Measurements from ENCODE around the gene EFNA2. TPM values are rescaled to one million over a fixed set of nuclear protein-coding genes. Genes with fewer than 3 reads are reported as not detected.

The EFNA2 gene
- total and polyA plus RNA-seq, 2 of the 4 experiments (the other 2 are of a cell fraction), result not detected

DNA sequence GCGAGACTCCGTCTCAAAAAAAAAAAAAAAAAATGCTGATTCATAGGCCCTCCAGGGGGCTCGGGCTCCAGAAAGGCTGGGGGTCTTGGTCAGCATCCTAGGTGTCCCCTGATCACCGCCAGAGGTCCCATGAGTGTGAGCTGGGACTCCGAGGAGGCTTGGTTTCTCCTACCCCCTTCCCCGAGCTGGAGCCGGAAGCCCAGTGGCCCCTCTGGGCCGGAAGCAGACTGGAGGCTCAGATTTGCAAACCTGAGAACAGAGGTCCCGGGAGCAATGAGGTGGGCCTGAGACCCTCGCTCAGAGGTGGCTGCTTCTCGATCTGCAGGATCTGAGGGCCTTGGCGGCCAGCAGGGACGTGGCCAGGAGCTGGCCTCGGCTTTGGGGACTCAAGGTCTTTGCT, 41.5 kb downstream of the EFNA2 start:
- Histone ChIP-seq H3K4me1 (ENCODE audit: control insufficient read depth, insufficient read depth, low read length) (peaks cover 2% of the 10 kb centered on the region; the same call in 1 of the 2 replicates), H2BK120ac (ENCODE audit: low read depth, low read length) (no peak overlapping the region), H3K4me3 (ENCODE audit: insufficient read depth, low read depth, low read length) (no peak overlapping the region), H2BK20ac (ENCODE audit: low read depth, low read length) (no peak overlapping the region), H3K23ac (ENCODE audit: low read depth, low read length) (no peak overlapping the region), H3K36me3 (ENCODE audit: control insufficient read depth, insufficient read depth, low read length) (no peaks in the 10 kb centered on the region), H3K4me2 (ENCODE audit: low read depth, low read length) (no peak overlapping the region), H3K14ac (replicated peaks; ENCODE audit: low read depth, low read length) (no peak overlapping the region), H3K79me1 (ENCODE audit: low read depth in 1 of 2, low read length in 2 of 2) (no peaks in the 10 kb centered on the region), H3K9me1 (ENCODE audit: insufficient read depth, low read length) (no peaks in the 10 kb centered on the region), H2BK5ac (ENCODE audit: low read depth, low read length, poor library complexity, severe bottlenecking) (no peak overlapping the region), H3K27me3 (ENCODE audit: control insufficient read depth, insufficient read depth, low read length) (no peaks in the 10 kb centered on the region; the same call in 1 of the 2 replicates), H3K9ac (ENCODE audit: low read depth, low read length) (no peak overlapping the region), H3K4ac (ENCODE audit: low read depth, low read length) (no peak overlapping the region), H3K56ac (ENCODE audit: extremely low read depth, insufficient read depth, low read length) (no peak overlapping the region), H4K20me1 (ENCODE audit: insufficient read depth, low read length) (no peaks in the 10 kb centered on the region), H2AFZ (replicated peaks; ENCODE audit: low read length, poor library complexity) (no peak overlapping the region), H3K27ac (ENCODE audit: insufficient read depth, low read length) (no peak overlapping the region), H2AK5ac (ENCODE audit: low read depth, low read length) (no peak overlapping the region), H3K9me3 (ENCODE audit: control insufficient read depth, insufficient read depth, low read length) (no peaks in the 10 kb centered on the region), H4K91ac (ENCODE audit: insufficient read depth, low read depth, low read length) (no peak overlapping the region), H4K8ac (ENCODE audit: low read depth in 2 of 2, low read length in 2 of 2) (no peak overlapping the region), H3K18ac (ENCODE audit: low read depth, low read length) (no peak overlapping the region), H2AK9ac (replicated peaks; ENCODE audit: low read depth, low read length, poor library complexity) (no peak overlapping the region), H2BK15ac (ENCODE audit: low read depth, low read length) (no peak overlapping the region), H4K5ac (ENCODE audit: low read depth, low read length) (no peak overlapping the region)
- BruUV-seq (replicated peaks), result no TSS peak
- POLR2A ChIA-PET (ENCODE audit: unreplicated experiment), result no interaction called here
- TF ChIP-seq MAZ (IDR thresholded peaks at IDR 0.05; ENCODE audit: borderline replicate concordance, low read depth, low read length) (no peak), NFE2L2 (IDR thresholded peaks at IDR 0.05; ENCODE audit: low read depth, low read length) (no peak), SMC3 (IDR thresholded peaks at IDR 0.05; ENCODE audit: low read depth, low read length) (no peak), RFX5 (IDR thresholded peaks at IDR 0.05; ENCODE audit: low read depth, low read length) (no peak), RAD21 (IDR thresholded peaks at IDR 0.05; ENCODE audit: low read length) (no peak), RCOR1 (IDR thresholded peaks at IDR 0.05; ENCODE audit: insufficient replicate concordance, low read length) (no peak), MAFK (IDR thresholded peaks at IDR 0.05; ENCODE audit: low read depth, low read length) (no peak), BHLHE40 (IDR thresholded peaks at IDR 0.05; ENCODE audit: low read depth, low read length) (no peak), CHD1 (IDR thresholded peaks at IDR 0.05; ENCODE audit: low read depth, low read length) (no peak)
- TF ChIP-seq, protein P1, sequence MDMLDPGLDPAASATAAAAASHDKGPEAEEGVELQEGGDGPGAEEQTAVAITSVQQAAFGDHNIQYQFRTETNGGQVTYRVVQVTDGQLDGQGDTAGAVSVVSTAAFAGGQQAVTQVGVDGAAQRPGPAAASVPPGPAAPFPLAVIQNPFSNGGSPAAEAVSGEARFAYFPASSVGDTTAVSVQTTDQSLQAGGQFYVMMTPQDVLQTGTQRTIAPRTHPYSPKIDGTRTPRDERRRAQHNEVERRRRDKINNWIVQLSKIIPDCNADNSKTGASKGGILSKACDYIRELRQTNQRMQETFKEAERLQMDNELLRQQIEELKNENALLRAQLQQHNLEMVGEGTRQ (IDR thresholded peaks at IDR 0.05; ENCODE audit: low read depth, low read length), result no peak
- TF ChIP-seq, protein P2, sequence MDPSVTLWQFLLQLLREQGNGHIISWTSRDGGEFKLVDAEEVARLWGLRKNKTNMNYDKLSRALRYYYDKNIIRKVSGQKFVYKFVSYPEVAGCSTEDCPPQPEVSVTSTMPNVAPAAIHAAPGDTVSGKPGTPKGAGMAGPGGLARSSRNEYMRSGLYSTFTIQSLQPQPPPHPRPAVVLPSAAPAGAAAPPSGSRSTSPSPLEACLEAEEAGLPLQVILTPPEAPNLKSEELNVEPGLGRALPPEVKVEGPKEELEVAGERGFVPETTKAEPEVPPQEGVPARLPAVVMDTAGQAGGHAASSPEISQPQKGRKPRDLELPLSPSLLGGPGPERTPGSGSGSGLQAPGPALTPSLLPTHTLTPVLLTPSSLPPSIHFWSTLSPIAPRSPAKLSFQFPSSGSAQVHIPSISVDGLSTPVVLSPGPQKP (IDR thresholded peaks at IDR 0.05; ENCODE audit: borderline replicate concordance, low read depth, low read length), result no peak
- in situ Hi-C loops (cut with MboI; ENCODE audit: low sequenced_read_pairs), result no loop called here
- intact Hi-C loops (cut with micrococcal nuclease), result no loop called here
- 90% methylated on average over 2 of the region's 14 CpGs; no CpG with 5 or more reads in 1 of the 2 experiments for WGBS, 2 experiments (ENCODE audit: extremely low coverage in 2 of 2, insufficient read length in 1 of 2)
- CTCF ChIA-PET, result interaction anchor here (1.0 kb wide), 1 partner anchor 11 kb away, joined by 6 read pairs; no protein-coding TSS in a partner anchor
- dilution Hi-C loops (cut with HindIII; ENCODE audit: low sequenced_read_pairs, unreplicated experiment), result no loop called here
- ATAC-seq (ENCODE audit: low read depth) (no peak), DNase-seq (no peak)

Measured in IMR-90 (cell line).